Heart left ventricle (tissue), 13 donors: ENCODE results near the gene BIN1.

ENCODE experiments used
- CTCF ChIP-seq, 12 donors: fragments of 200-600 bp; sonication (generic) in 4 of 12; IDR thresholded peaks; one replicate each; pipeline versions ENCODE4 v1.5.0 to v1.8.0; 2018 to 2022; ENCODE audit warnings: antibody characterized with exemption in 12 of 12, mild to moderate bottlenecking in 5 of 12
- POLR2A ChIP-seq, 2 donors: fragments of 450-650 bp; IDR thresholded peaks; one replicate each; pipeline ENCODE4 v1.6.1; 2017; ENCODE audit warnings: antibody characterized with exemption in 2 of 2, mild to moderate bottlenecking in 2 of 2, moderate library complexity in 2 of 2
- donor health status: ischemic (EF 13 %, LVEDD 7.1; RV severe dilation, severe dysfunction).
- donor health status: DM: no; HTN: yes; CAD: no.
- donor health status: DM: no; HTN: no; CAD: no.
- donor health status: ischemic (EF 25% LVEDD 6.9; RV normal size, moderate dysfunction).
- donor health status: ischemic (EF 25% LVEDD 5.7; RV mildly dilated, moderate dysfunction).
- donor health status: ischemic (EF 35%, LVEDD 5.7; RV mildly dilated, moderate dysfunction).
- donor health status: nonischemic (EF 11% LVEDD 7.7; RV severe dilation, severe dysfunction).
- donor health status: DM: yes; HTN: yes; CAD: no.
- donor health status: PGD.
- donor health status: ischemic (EF 29% LVEDD 5.4; RV normal size, mild dysfunction).
- donor health status: nonischemic (EF 23%, LVEDD 6.1; RV moderate dilation, normal function).

DNA sequence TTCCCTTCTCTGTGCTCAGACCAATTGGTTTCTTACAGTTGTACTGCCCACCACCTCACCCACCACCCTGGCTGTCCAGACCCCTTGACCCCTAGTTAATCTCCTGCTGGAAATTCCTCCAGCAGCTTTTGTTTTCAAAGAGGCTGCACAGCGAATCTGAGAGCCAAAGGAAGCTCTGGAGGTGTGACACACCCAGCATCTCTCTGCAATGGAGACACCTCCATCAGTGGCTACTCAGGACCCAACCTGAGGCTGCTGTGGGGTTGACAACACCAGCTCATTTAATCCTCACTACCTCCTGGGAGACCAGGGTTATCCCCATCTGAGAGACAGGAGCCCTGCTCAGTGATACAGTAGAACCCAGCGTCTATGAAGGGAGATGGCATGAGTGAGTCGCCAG, 86.4 kb downstream of the BIN1 start:
- TF ChIP-seq POLR2A (IDR thresholded peaks at IDR 0.05) (no peak), CTCF (IDR thresholded peaks at IDR 0.05) (no peak)
